Effector memory CD4-positive, alpha-beta T cell (primary cell): ENCODE results near the gene ATG9B.
A peak's percentile ranks its signal among the peaks of the same experiment; 100 is the strongest.

ENCODE experiments used
- DNase-seq, 3 donors: peaks; one replicate each; pipeline ENCODE4 v3.0.0-alpha.2; 2020
- H3K27ac ChIP-seq: 2 replicates; pipeline ENCODE4 v1.7.0; 2013; ENCODE audit warnings: mild to moderate bottlenecking, low read length, moderate library complexity; ENCODE audit not compliant: insufficient read depth, poor library complexity, severe bottlenecking
- H3K27me3 ChIP-seq: replicated peaks from 2 replicates; pipeline ENCODE4 v1.7.0; 2013; ENCODE audit warnings: mild to moderate bottlenecking, low read length; ENCODE audit not compliant: insufficient read depth, control insufficient read depth, poor library complexity, severe bottlenecking
- H3K36me3 ChIP-seq: 2 replicates; pipeline ENCODE4 v1.7.0; 2013; ENCODE audit warnings: mild to moderate bottlenecking, low read length, moderate library complexity; ENCODE audit not compliant: control insufficient read depth, insufficient read depth
- H3K4me1 ChIP-seq: 2 replicates; pipeline ENCODE4 v1.7.0; 2013; ENCODE audit warnings: low read length, mild to moderate bottlenecking; ENCODE audit not compliant: control insufficient read depth, insufficient read depth, poor library complexity, severe bottlenecking
- H3K4me3 ChIP-seq: 2 replicates; pipeline ENCODE4 v1.7.0; 2013; ENCODE audit warnings: low read length, low read depth, mild to moderate bottlenecking; ENCODE audit not compliant: insufficient read depth, poor library complexity, severe bottlenecking
- H3K9me3 ChIP-seq: 2 replicates; pipeline ENCODE4 v1.7.0; 2013; ENCODE audit warnings: mild to moderate bottlenecking, low read length, moderate library complexity; ENCODE audit not compliant: control insufficient read depth

The ATG9B gene

DNA sequence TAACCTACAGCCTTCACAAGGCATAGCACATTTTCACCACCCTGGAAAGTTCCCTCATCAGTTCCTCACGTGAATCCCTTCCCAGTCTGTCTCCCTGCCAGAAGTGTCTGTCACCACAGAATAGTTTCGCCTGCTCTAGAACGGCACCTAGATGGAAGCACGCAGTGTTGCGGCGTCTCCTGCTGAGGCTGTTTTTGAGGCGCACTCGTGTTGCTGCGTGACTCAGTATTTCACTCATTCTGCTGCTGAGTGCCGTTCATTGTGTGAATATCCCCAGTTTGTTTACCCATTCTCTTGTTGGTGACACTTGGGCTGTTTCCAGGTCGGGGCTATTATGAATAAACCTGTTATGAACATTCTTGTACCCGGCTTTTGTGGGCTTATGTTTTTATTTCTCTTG, 20.7 kb downstream of the ATG9B start:
- H3K27me3 ChIP-seq = no peaks in the 10 kb centered on the region
- no peak for DNase-seq
- no peak overlapping the region for H3K4me3 ChIP-seq
- peaks cover 32% of the 10 kb centered on the region for H3K4me1 ChIP-seq
- peaks cover 7% of the 10 kb centered on the region for H3K36me3 ChIP-seq
- no peak overlapping the region for H3K27ac ChIP-seq
- no peaks in the 10 kb centered on the region for H3K9me3 ChIP-seq

DNA sequence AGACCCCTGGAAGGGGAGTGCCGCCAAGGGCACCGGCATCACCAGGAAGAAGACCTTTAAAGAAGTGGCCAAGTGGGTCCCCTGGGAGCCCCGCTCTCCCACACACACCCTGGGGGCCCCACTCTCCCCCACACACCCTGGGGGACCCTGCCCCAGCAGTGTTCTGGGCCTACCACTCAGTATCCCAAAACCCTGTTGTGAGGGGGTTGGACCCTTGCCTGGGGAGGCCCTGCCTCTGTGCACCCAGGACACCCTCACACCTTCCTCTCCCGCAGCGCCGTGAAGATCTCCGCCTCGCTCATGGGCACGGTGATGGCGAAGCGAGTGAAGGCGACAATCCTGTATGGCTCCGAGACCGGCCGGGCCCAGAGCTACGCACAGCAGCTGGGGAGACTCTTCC, 22.7 kb downstream of the ATG9B start:
- Histone ChIP-seq H3K27ac (no peak overlapping the region), H3K9me3 (no peaks in the 10 kb centered on the region), H3K4me3 (no peak overlapping the region), H3K4me1 (peaks cover 28% of the 10 kb centered on the region), H3K36me3 (peaks cover 7% of the 10 kb centered on the region), H3K27me3 (no peaks in the 10 kb centered on the region)
- DNase-seq = no peak

DNA sequence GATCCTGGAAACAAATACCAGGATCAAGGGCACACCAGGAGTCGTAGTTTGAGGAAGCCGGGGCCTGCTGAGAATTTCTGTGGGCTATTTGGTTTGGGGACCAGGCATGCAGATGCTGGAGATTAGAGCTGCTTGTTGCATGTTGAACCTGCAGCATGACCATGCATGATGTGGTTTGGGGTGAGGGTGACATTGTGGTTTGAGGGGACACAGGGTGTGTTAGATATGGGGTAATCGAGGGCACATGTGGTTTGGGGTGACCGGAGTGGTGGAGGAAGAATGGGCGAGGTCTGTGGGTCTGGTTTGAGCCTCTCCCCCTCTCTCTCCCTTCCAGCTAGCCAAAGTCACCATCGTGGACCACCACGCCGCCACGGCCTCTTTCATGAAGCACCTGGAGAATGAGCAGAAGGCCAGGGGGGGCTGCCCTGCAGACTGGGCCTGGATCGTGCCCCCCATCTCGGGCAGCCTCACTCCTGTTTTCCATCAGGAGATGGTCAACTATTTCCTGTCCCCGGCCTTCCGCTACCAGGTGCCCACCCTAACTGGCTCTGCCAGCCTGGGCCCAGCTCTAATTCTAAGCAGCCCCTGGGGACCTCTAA, 23.3 kb downstream of the ATG9B start:
- Histone ChIP-seq H3K4me1 (peaks cover 32% of the 10 kb centered on the region), H3K4me3 (no peak overlapping the region), H3K9me3 (no peaks in the 10 kb centered on the region), H3K36me3 (peaks cover 7% of the 10 kb centered on the region), H3K27me3 (no peaks in the 10 kb centered on the region), H3K27ac (no peak overlapping the region)
- no peak for DNase-seq

DNA sequence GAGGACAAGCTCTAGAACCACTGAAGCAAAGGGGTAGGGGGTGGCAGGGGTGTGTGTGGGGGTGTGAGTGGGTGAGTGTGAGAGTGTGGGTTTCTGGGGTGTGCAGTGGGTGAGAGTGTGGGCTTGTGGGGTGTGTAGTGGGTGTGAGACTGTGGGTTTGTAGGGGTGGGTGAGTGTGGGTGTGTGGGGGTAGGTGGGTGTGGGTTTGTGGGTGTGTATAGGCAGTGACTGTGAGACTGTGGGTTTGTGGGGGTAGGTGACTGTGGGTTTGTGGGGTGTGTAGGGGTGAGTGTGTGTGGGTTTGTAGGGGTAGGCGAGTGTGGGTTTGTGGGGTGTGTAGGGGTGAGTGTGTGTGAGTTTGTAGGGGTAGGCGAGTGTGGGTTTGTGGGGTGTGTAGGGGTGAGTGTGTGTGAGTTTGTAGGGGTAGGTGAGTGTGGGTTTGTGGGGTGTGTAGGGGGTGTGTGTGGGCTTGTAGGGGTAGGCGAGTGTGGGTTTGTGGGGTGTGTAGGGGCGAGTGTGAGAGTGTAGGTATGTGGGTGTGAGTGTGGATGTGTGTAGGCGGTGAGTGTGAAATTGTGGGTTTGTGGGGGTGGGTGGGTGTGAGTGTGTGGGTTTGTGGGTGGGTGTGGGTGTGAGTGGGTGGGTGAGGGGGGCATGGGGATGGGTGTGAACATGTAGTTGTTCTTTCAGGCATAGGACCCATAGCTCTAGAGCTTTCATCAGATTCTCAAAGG, 24.6 kb downstream of the ATG9B start:
- Histone ChIP-seq H3K4me3 (no peak overlapping the region), H3K27ac (peak overlapping the region; percentile 22), H3K27me3 (no peaks in the 10 kb centered on the region), H3K36me3 (peaks cover 7% of the 10 kb centered on the region), H3K4me1 (peaks cover 39% of the 10 kb centered on the region), H3K9me3 (no peaks in the 10 kb centered on the region)
- DNase-seq = no peak

DNA sequence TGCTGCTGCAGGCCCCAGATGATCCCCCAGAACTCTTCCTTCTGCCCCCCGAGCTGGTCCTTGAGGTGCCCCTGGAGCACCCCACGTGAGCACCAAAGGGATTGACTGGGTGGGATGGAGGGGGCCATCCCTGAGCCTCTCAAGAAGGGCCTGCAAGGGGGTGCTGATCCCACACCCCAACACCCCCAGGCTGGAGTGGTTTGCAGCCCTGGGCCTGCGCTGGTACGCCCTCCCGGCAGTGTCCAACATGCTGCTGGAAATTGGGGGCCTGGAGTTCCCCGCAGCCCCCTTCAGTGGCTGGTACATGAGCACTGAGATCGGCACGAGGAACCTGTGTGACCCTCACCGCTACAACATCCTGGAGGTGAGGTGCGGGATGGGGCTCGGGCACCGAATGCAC, 25.3 kb downstream of the ATG9B start:
- no peak overlapping the region for H3K4me3 ChIP-seq
- DNase-seq = no peak
- H3K4me1 ChIP-seq = peaks cover 46% of the 10 kb centered on the region
- H3K27me3 ChIP-seq = no peaks in the 10 kb centered on the region
- H3K27ac ChIP-seq = peak overlapping the region; percentile 22
- H3K9me3 ChIP-seq = no peaks in the 10 kb centered on the region
- peaks cover 7% of the 10 kb centered on the region for H3K36me3 ChIP-seq

DNA sequence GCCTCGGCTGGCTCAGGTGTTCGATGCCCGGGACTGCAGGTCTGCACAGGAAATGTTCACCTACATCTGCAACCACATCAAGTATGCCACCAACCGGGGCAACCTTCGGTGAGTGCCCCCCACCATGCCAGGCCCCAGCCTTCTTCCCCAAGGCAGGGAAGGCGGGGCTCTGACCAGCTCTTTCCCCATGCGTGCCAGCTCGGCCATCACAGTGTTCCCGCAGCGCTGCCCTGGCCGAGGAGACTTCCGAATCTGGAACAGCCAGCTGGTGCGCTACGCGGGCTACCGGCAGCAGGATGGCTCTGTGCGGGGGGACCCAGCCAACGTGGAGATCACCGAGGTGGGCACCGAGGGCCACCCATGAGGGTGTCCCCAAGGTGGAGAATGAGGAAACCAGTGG, 26.0 kb downstream of the ATG9B start:
- DNase-seq = no peak
- Histone ChIP-seq H3K4me1 (peaks cover 48% of the 10 kb centered on the region), H3K36me3 (peaks cover 7% of the 10 kb centered on the region), H3K9me3 (no peaks in the 10 kb centered on the region), H3K27me3 (no peaks in the 10 kb centered on the region), H3K27ac (no peak overlapping the region), H3K4me3 (no peak overlapping the region)

DNA sequence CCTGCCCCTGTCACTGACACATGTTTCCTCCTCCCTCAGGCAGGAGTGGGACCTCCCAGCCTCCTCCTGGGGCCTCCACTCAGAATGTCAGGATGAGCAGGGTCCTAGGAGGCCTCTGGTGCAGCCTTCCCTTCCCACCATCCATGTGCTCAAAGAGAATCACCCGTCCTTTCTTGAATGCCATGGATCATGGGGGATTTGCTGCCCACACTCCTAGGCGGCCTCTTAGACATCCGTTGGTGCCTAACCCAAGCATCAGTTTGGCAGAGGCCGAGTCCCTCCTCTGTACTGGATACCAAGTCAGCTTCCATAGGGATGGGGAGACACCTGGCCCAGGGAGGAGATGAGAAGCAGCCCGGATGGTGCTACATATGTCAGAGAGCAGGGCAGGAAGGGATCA, 26.5 kb downstream of the ATG9B start:
- Histone ChIP-seq H3K27ac (no peak overlapping the region), H3K27me3 (no peaks in the 10 kb centered on the region), H3K9me3 (no peaks in the 10 kb centered on the region), H3K4me1 (peaks cover 48% of the 10 kb centered on the region), H3K4me3 (no peak overlapping the region), H3K36me3 (peaks cover 7% of the 10 kb centered on the region)
- DNase-seq = no peak

DNA sequence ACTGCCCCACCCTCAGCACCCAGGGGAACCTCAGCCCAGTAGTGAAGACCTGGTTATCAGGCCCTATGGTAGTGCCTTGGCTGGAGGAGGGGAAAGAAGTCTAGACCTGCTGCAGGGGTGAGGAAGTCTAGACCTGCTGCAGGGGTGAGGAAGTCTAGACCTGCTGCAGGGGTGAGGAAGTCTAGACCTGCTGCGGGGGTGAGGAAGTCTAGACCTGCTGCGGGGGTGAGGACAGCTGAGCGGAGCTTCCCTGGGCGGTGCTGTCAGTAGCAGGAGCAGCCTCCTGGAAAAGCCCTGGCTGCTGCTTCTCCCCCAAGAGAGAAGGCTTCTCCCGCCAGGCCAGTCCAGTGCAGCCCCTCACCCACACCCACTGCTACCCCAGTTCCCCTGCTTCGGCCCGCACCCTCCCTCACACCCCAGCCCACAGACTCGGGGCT, 27.2 kb downstream of the ATG9B start:
- Histone ChIP-seq H3K27me3 (no peaks in the 10 kb centered on the region), H3K4me3 (no peak overlapping the region), H3K4me1 (peaks cover 48% of the 10 kb centered on the region)

DNA sequence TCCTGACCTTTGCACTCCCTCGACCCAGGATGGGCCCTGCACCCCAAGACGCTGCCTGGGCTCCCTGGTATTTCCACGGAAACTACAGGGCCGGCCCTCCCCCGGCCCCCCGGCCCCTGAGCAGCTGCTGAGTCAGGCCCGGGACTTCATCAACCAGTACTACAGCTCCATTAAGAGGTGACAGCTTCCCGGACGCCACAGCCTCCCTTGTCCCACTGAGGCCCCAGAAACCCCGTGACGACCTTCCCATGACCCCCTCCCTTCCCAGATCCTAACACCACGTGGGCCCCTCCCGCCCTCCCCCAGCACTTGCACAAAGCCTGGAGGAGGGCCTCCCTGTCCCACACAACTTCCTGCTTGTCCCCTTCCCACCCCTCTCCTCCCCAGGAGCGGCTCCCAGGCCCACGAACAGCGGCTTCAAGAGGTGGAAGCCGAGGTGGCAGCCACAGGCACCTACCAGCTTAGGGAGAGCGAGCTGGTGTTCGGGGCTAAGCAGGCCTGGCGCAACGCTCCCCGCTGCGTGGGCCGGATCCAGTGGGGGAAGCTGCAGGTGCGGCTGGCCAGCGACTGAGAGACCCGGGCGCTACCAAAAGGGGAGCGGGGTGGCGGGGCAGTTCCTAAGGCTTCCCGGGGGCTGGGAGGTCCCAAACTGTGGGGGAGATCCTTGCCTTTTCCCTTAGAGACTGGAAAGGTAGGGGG, 27.8 kb downstream of the ATG9B start:
- H3K4me3 ChIP-seq = no peak overlapping the region
- DNase-seq = no peak
- H3K27ac ChIP-seq = no peak overlapping the region
- H3K4me1 ChIP-seq = peaks cover 48% of the 10 kb centered on the region
- peaks cover 2% of the 10 kb centered on the region for H3K36me3 ChIP-seq
- no peaks in the 10 kb centered on the region for H3K9me3 ChIP-seq
- no peaks in the 10 kb centered on the region for H3K27me3 ChIP-seq

More for the DNA sequence above, 27.2 kb downstream of the ATG9B start:
- H3K36me3 ChIP-seq = peaks cover 7% of the 10 kb centered on the region
- H3K27ac ChIP-seq = no peak overlapping the region
- no peaks in the 10 kb centered on the region for H3K9me3 ChIP-seq
- no peak for DNase-seq
